A549 (cell line): ENCODE measurements around the gene XPO6.

Experiments
- BCL3 ChIP-seq: fragments of >200 bp; sonication (Bioruptor Twin); formaldehyde crosslinking; IDR thresholded peaks from 3 replicates; pipeline ENCODE4 v1.6.1; 2016
- CTCF ChIP-seq: fragments of >200 bp; sonication (Bioruptor Twin); formaldehyde crosslinking; IDR thresholded peaks from 3 replicates; pipeline ENCODE4 v1.5.1; 2016
- ESRRA ChIP-seq: fragments of 150-350 bp; IDR thresholded peaks from 2 replicates; pipeline ENCODE4 v1.6.1; 2014; ENCODE audit warnings: mild to moderate bottlenecking, low read length, borderline replicate concordance
- POLR2A ChIP-seq: IDR thresholded peaks from 2 replicates; pipeline ENCODE4 v1.6.1; 2012; ENCODE audit warnings: mild to moderate bottlenecking, low read length
- RAD21 ChIP-seq, 2 experiments: fragments of >200 bp in 1 of 2; sonication (Bioruptor Twin) in 1 of 2; formaldehyde crosslinking in 1 of 2; IDR thresholded peaks in 1 of 2; conservative IDR thresholded peaks in 1 of 2; 2 replicates in 1 of 2; 3 replicates in 1 of 2; pipeline ENCODE4 v1.6.1; 2012 to 2018; ENCODE audit warnings: inconsistent platforms in 1 of 2
- ZSCAN20 ChIP-seq: fragments of 250-450 bp; sonication (Bioruptor Pico); IDR thresholded peaks from 2 replicates; pipeline ENCODE4 v1.8.0; 2022; ENCODE audit warnings: mild to moderate bottlenecking, moderate library complexity

- TF ChIP-seq BCL3 (no peak), POLR2A (no peak), CTCF (no peak), RAD21 (conservative IDR thresholded peaks at IDR 0.05 in 1 of 2, IDR thresholded peaks at IDR 0.05 in 1 of 2) (no peak), ESRRA (no peak), ZSCAN20 (CRISPR knock-in tag) (no peak)
Measured at GRCh38 chr16:28193530-28194423, 18.0 kb downstream of the XPO6 start.
